PC-9 (cell line): ENCODE measurements around the gene TM9SF2. TPM values are rescaled to one million over a fixed set of nuclear protein-coding genes. Genes with fewer than 3 reads are reported as not detected.
A peak's percentile ranks its signal among the peaks of the same experiment; 100 is the strongest.

Experiments
- BruUV-seq: library from RNA; stranded (reverse); fragments of 400-500 nt; replicated peaks from 2 replicates; lab custom pipeline; 2021; lab: Mats Ljungman, UMichigan
- CTCF ChIA-PET: fragments of 300-600 bp; sonication (Branson Sonifier 250); formaldehyde crosslinking; loops from one replicate; lab custom pipeline; 2022; ENCODE audit warnings: antibody characterized with exemption; lab: Charles Lee
- POLR2A ChIA-PET: fragments of 300-600 bp; sonication (Branson Sonifier 250); formaldehyde crosslinking; loops from one replicate; lab custom pipeline; 2022; ENCODE audit warnings: antibody characterized with exemption; ENCODE audit not compliant: unreplicated experiment; lab: Charles Lee
- DNase-seq, 2 experiments: peaks; one replicate each; pipeline versions ENCODE4 v3.0.0 to v3.0.0-alpha.2; 2015 to 2022; ENCODE audit warnings: mixed read lengths in 1 of 2
- H2AFZ ChIP-seq: fragments of 200-600 bp; sonication (generic); 2 replicates; pipeline ENCODE4 v1.8.1; 2017; ENCODE audit warnings: antibody characterized with exemption
- H3F3A ChIP-seq: fragments of 200-600 bp; sonication (generic); 2 replicates; pipeline ENCODE4 v1.8.1; 2017; ENCODE audit warnings: antibody characterized with exemption, mild to moderate bottlenecking, low read depth; ENCODE audit not compliant: insufficient read depth
- H3K27ac ChIP-seq: fragments of 200-600 bp; sonication (generic); 2 replicates; pipeline ENCODE4 v1.6.1; 2016; ENCODE audit warnings: mixed run types
- H3K27me3 ChIP-seq: fragments of 200-600 bp; sonication (generic); 2 replicates; pipeline ENCODE4 v1.6.1; 2016; ENCODE audit warnings: low read depth, mixed run types; ENCODE audit not compliant: insufficient read depth
- H3K36me3 ChIP-seq: fragments of 200-600 bp; sonication (generic); 2 replicates; pipeline ENCODE4 v1.6.1; 2016; ENCODE audit warnings: low read depth, mixed run types
- H3K4me1 ChIP-seq: fragments of 200-600 bp; sonication (generic); replicated peaks from 2 replicates; pipeline ENCODE4 v1.6.1; 2016; ENCODE audit warnings: mixed run types; ENCODE audit not compliant: insufficient read depth
- H3K4me2 ChIP-seq: fragments of 200-600 bp; sonication (generic); 2 replicates; pipeline ENCODE4 v1.6.1; 2017; ENCODE audit warnings: mixed run types
- H3K4me3 ChIP-seq: fragments of 200-600 bp; sonication (generic); 2 replicates; pipeline ENCODE4 v1.6.1; 2016; ENCODE audit warnings: mixed run types
- H3K79me2 ChIP-seq: fragments of 200-600 bp; sonication (generic); 2 replicates; pipeline ENCODE4 v1.6.1; 2017; ENCODE audit warnings: low read depth, mixed run types
- H3K9me2 ChIP-seq: fragments of 200-600 bp; sonication (generic); 2 replicates; pipeline ENCODE4 v1.8.1; 2017; ENCODE audit warnings: mild to moderate bottlenecking; ENCODE audit not compliant: insufficient read depth
- H3K9me3 ChIP-seq: fragments of 200-600 bp; sonication (generic); 2 replicates; pipeline ENCODE4 v1.8.1; 2016; ENCODE audit warnings: low read depth; ENCODE audit not compliant: insufficient read depth
- H4K20me1 ChIP-seq: fragments of 200-600 bp; sonication (generic); 2 replicates; pipeline ENCODE4 v1.8.1; 2017; ENCODE audit not compliant: insufficient read depth
- CTCF ChIP-seq: fragments of 200-600 bp; sonication (generic); conservative IDR thresholded peaks from 2 replicates; pipeline ENCODE4 v1.6.1; 2017; ENCODE audit warnings: mixed run types, antibody characterized with exemption, mild to moderate bottlenecking, moderate library complexity
- EZH2 ChIP-seq: fragments of 200-600 bp; sonication (generic); IDR thresholded peaks from 2 replicates; pipeline ENCODE4 v1.8.0; 2017; ENCODE audit warnings: antibody characterized with exemption, low read depth
- intact Hi-C: fragments of 100-400 bp; cut with micrococcal nuclease; formaldehyde crosslinking; loops from one replicate; pipeline ENCODE4 v1.10.0; 2022; ENCODE audit not compliant: unreplicated experiment
- total RNA-seq: library from RNA; stranded (reverse); gene quantifications from 2 replicates; pipeline ENCODE4 v1.2.3, GENCODE V29; 2021

TM9SF2 gene
- total RNA-seq, 1 experiment from 2014 or later = 87.0 TPM

- TF ChIP-seq EZH2 = no peak
- no peak for TF ChIP-seq CTCF
Measured at GRCh38 chr13:99477493-99477892, 23.8 kb upstream of the TM9SF2 start.

GRCh38 chr13:99481366-99481765 lies 19.9 kb upstream of the TM9SF2 start:
- TF ChIP-seq EZH2 = no peak
- no peak for TF ChIP-seq CTCF
- H4K20me1 ChIP-seq = no peaks in the 10 kb centered on the region
- H3K9me3 ChIP-seq = no peaks in the 10 kb centered on the region
- no peak for DNase-seq
- no peaks in the 10 kb centered on the region for H3K27me3 ChIP-seq
- CTCF ChIA-PET = no interaction called here
- no peaks in the 10 kb centered on the region for H3K36me3 ChIP-seq
- POLR2A ChIA-PET = interaction anchor here (0.7 kb wide), 1 partner anchor 46 kb away, joined by 5 read pairs; no protein-coding TSS in a partner anchor
- intact Hi-C loops = no loop called here
- peaks cover 5% of the 10 kb centered on the region for H3F3A ChIP-seq
- no peaks in the 10 kb centered on the region for H3K79me2 ChIP-seq
- peaks cover 20% of the 10 kb centered on the region for H3K4me1 ChIP-seq
- no TSS peak for BruUV-seq
- H3K4me3 ChIP-seq = no peak overlapping the region
- no peaks in the 10 kb centered on the region for H3K9me2 ChIP-seq
- H2AFZ ChIP-seq = no peak overlapping the region
- no peak overlapping the region for H3K27ac ChIP-seq
- no peak overlapping the region for H3K4me2 ChIP-seq

More at GRCh38 chr13:99477493-99477892, 23.8 kb upstream of the TM9SF2 start:
- Histone ChIP-seq H3K36me3 (no peaks in the 10 kb centered on the region), H3K4me1 (peaks cover 16% of the 10 kb centered on the region), H3K4me2 (peak overlapping the region; percentile 54), H3K79me2 (no peaks in the 10 kb centered on the region), H2AFZ (no peak overlapping the region), H3K9me3 (no peaks in the 10 kb centered on the region), H3K27ac (peak overlapping the region; percentile 42), H4K20me1 (no peaks in the 10 kb centered on the region), H3K9me2 (no peaks in the 10 kb centered on the region), H3F3A (peaks cover 5% of the 10 kb centered on the region), H3K4me3 (no peak overlapping the region), H3K27me3 (no peaks in the 10 kb centered on the region)
- intact Hi-C loops = no loop called here
- no TSS peak for BruUV-seq
- ChIA-PET POLR2A (no interaction called here), CTCF (no interaction called here)
- peak; percentile 17 to 95 for DNase-seq

- no TSS peak for BruUV-seq
- Histone ChIP-seq H3K4me2 (no peak overlapping the region), H3K9me2 (no peaks in the 10 kb centered on the region), H3K27me3 (no peaks in the 10 kb centered on the region), H3K27ac (no peak overlapping the region), H3K9me3 (no peaks in the 10 kb centered on the region), H3K4me1 (peaks cover 4% of the 10 kb centered on the region; the same call in 1 of the 2 replicates), H3K4me3 (no peak overlapping the region), H3K36me3 (no peaks in the 10 kb centered on the region), H3F3A (no peaks in the 10 kb centered on the region; the same call in 1 of the 2 replicates), H4K20me1 (no peaks in the 10 kb centered on the region), H3K79me2 (no peaks in the 10 kb centered on the region), H2AFZ (no peak overlapping the region)
- ChIA-PET POLR2A (no interaction called here), CTCF (interaction anchor here (0.6 kb wide), 1 partner anchor 58 kb away, joined by 4 read pairs; no protein-coding TSS in a partner anchor)
- intact Hi-C loops = no loop called here
- no peak for DNase-seq
- TF ChIP-seq CTCF (no peak), EZH2 (no peak)
Measured at GRCh38 chr13:99484473-99484872, 16.8 kb upstream of the TM9SF2 start.
